Measurements from ENCODE around the gene RPS23.

Gene RPS23

DNA sequence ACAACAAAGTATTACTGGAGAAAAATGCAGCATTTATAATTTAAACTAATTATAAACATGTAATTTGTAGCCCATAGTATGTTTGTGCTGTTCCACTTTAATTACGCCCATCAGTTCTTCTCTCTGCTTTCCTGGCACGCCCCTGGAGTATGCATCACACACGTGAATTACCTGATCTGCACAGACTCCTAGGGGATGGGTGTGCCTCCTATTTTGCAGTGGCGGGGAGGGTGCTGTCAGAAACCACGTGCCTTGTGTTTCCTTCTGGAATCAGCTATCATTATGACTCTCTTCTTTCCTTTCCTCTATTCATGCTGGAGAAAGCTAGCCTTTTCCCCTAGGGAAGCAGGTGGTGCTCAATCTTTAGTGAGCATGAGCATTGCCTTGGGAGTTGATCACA is 43.3 kb downstream of the RPS23 start:
- in situ Hi-C loops (cut with HindIII; ENCODE audit: low sequenced_read_pairs) = loop anchor here (25.0 kb wide), 1 partner anchor 798 kb away; no protein-coding TSS in a partner anchor
- no peak for DNase-seq (ENCODE audit: low read depth)
- TF ChIP-seq, protein P1, sequence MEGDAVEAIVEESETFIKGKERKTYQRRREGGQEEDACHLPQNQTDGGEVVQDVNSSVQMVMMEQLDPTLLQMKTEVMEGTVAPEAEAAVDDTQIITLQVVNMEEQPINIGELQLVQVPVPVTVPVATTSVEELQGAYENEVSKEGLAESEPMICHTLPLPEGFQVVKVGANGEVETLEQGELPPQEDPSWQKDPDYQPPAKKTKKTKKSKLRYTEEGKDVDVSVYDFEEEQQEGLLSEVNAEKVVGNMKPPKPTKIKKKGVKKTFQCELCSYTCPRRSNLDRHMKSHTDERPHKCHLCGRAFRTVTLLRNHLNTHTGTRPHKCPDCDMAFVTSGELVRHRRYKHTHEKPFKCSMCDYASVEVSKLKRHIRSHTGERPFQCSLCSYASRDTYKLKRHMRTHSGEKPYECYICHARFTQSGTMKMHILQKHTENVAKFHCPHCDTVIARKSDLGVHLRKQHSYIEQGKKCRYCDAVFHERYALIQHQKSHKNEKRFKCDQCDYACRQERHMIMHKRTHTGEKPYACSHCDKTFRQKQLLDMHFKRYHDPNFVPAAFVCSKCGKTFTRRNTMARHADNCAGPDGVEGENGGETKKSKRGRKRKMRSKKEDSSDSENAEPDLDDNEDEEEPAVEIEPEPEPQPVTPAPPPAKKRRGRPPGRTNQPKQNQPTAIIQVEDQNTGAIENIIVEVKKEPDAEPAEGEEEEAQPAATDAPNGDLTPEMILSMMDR (IDR thresholded peaks at IDR 0.05; ENCODE audit: low read depth, low read length, missing control alignments) = no peak
- no peak overlapping the region for H3K4me3 ChIP-seq (ENCODE audit: low read depth, low read length)

DNA sequence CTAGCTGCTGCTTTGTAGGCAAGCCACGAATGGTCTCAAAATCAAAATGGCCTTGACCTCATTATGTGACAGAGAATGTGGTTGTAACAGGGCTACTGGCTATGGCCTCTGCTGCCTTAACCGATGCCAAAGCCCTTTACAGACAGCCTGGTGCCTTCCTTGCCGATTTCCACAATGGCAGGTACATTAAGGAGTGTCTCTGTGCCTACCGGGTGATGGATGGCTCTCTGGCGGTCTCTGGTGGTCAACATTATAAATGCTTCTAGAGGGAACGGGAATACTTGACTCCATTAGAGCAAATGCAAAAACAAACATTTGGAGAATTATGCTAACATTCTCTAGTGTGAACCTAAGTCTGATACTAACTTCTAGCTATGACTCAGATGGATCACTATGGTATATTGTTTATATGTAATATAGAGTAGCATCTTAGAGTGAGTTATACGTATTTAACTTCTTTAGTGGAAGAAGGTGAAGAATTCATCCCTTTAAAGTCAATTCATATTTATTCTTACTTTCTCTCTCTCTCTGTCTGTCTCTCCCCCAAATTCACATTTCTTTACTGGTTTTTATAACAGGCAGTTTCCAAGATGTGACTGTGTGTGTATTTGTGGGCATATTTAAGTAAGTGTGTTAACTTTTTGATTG is 52.5 kb downstream of the RPS23 start:
- TF ChIP-seq, protein P1 (IDR thresholded peaks at IDR 0.05; ENCODE audit: low read depth, low read length, missing control alignments) = peak; percentile 79
- in situ Hi-C loops (cut with HindIII; ENCODE audit: low sequenced_read_pairs) = loop anchor here (25.0 kb wide), 1 partner anchor 788 kb away; no protein-coding TSS in a partner anchor
- H3K4me3 ChIP-seq (ENCODE audit: low read depth, low read length) = no peak overlapping the region
- DNase-seq (ENCODE audit: low read depth) = peak; percentile 44
